ELR (cell line): ENCODE measurements around the gene LIPG.
"Not testable (repeated sequence)": the region's sequence is repeated elsewhere in the genome, so short reads cannot be mapped to it uniquely, and the experiment has no call there.

Source experiments
- DNase-seq: peaks from one replicate; pipeline ENCODE4 v3.0.0-alpha.2; 2015; ENCODE audit warnings: low read depth

LIPG gene

DNA sequence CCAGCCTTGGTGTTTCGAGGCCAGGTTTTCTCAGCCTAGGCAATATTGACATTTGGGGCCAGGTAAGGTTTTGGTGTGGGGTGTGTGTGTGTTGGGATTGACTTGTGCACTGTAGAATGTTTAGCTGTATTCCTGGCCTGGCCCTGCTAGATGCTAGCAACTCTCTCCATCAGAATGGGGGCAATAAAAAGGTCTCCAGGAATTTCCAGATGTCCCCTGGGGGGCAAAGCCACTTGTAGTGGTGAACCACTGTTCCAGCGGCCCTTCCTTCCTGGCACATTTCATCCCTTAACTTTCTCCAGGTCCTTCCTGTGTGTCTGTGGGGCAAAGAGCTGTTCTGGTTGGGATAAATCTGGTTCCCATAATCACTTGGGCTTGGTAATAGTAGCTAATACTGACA, 12.0 kb downstream of the LIPG start:
- no peak for DNase-seq

DNA sequence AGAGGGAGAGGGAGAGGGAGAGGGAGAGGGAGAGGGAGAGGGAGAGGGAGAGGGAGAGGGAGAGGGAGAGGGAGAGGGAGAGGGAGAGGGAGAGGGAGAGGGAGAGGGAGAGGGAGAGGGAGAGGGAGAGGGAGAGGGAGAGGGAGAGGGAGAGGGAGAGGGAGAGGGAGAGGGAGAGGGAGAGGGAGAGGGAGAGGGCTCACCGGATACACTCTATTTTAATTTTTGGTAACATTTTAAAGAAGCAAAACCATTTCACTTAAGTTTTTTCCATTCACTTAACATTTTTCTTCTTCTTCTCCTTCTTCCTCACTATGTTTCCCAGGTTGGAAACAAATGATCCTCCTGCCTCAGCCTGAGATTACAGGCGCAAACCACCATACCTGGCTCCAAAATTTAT, 17.2 kb downstream of the LIPG start:
- DNase-seq = not testable (repeated sequence)

DNA sequence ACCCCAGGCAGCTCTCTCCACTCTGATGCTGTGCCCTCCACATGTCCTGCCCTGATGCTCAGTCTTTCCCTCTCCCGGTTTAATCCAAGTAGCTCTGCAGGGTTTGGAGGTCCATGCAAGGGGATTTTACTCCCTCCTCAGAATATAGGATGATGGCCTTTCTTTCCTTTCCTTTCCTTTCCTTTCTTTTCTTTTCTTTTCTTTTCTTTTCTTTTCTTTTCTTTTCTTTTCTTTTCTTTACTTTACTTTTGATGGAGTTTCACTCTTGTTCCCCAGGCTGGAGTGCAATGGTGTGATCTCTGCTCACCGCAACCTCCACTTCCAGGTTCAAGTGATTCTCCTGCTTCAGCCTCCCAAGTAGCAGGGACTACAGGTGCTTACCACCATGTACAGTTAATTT, 17.7 kb downstream of the LIPG start:
- not testable (repeated sequence) for DNase-seq

DNA sequence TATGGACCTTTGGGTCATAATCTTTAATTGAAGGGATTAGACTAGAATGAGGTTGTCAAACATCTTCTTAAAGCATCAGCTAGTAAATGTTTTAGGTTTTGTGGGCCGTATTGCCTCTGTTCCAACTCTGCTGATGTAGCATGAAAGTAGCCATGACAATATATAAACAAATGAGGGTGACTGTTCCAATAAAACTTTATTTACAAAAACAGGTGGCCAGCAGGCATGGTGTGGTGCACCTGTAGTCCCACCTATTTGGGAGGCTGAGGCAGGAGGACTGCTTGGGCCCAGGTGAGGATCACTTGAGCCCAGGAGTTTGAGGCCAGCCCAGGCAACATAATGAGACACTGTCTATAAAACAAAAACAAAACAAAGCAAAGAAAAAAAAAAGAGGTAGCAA, 18.4 kb downstream of the LIPG start:
- DNase-seq = no peak

DNA sequence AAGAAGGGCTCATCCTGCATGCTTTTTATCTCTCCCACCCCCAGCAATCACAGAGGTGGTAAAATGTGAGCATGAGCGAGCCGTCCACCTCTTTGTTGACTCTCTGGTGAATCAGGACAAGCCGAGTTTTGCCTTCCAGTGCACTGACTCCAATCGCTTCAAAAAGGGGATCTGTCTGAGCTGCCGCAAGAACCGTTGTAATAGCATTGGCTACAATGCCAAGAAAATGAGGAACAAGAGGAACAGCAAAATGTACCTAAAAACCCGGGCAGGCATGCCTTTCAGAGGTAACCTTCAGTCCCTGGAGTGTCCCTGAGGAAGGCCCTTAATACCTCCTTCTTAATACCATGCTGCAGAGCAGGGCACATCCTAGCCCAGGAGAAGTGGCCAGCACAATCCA, 19.5 kb downstream of the LIPG start:
- no peak for DNase-seq

DNA sequence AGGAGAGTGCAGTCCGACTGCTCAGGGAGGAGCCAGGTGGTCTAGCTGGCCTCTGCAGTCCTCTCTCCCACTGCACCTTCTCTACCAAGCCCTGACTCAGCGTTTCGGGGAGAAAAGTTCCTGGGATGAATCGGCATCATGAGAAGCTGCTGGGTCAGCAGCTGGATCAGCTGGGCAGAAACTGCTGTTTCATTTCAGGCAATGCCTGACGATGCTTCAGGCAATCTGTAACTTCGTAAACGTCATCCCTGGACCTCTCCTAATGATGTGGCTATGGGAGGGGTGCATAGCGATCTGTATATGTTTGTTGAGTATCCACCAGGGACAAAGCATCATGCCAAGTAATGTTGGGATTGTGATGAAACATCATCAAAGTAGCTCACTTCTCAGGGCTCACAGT, 20.7 kb downstream of the LIPG start:
- DNase-seq = no peak

DNA sequence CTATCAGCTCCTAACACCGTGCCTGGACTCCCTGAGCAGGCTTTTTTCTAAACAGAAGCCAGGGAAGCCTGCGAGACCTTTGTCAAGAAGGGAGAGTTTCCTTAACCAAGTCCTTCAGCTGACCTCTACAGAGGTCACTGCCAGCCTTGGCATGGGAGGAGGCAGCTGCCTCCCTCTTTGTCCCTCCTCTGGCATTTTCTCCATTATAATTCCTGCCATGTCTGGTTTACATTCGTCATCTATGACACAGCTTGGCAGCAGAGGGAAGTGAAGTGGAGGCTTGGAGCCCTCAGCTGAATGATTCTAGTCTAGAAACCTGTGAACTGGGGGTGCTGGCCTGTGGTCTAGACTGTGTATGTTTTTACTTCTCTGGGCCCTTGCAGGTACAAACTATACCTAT, 22.5 kb downstream of the LIPG start:
- peak; percentile 15 for DNase-seq

DNA sequence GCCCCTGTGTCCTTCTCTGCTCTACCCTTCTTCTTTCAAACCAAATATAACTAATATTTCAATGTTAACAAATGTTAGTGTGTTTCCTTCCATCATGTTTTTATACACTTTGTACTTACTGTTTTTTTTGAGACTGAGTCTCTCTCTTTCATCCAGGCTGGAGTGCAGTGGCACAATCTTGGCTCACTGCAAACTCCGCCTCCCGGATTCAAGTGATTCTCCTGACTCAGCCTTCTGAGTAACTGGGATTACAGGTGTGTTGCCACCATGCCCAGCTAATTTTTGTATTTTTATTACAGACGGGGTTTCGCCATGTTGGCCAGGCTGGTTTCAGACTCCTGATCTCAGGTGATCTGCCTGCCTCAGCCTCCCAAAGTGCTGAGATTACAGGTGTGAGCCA, 23.1 kb downstream of the LIPG start:
- DNase-seq = not testable (repeated sequence)

DNA sequence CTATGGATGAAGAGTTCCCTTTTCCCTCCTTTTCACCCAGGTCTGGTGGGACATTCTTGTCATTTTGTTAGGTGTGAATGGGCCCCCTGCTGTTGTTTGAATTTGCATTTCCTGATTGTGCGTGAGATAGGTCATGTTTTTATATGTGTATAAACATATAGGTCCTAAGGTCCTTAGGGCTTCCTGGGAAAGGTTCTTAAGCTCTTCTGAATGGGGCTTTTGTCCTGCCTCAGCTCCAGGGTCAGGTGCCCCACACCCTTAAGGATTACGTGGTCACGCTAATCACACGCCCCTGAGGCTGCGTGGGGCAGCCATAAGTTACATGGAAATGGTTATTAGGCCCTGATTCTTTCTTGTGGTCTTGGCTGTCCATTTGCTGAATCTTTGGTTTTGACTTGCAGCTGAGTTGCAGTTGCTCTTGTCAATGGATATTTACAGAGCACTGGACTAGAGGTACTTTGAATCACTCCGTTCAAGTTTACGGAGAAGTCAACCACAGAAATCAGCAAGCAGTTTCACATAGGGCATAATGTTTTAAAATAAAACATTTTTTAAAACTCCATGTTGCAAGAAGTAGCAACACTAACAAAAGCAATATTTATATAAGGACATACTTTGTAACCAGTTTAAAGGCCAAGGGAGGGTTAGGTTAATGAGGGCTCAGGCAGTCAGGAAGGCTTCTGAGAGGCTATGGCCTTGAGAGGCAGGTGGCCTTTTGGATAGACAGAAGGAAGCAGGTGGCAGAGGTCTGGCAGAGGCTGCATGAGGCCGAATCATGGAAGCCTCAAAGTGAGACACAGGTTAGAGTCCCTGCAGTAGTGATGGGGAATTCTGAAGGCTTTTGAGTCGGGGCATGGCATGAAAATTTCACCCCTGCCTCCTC, 24.2 kb downstream of the LIPG start:
- DNase-seq = no peak

DNA sequence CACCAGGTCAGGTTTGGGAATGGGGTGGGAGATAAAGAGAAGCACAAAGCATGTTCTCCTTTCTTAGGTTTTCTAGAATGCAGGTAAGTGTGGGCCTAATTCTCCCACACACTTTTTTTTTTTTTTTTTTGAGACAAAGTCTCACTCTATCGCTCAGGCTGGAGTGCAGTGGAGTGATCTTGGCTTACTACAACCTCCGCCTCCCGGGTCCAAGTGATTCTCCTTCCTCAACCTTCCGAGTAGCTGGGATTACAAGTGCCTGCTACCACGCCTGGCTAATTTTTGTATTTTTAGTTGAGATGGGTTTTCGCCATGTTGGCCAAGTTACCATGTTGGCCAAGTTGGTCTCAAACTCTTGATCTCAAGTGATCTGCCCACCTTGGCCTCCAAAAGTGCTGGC, 26.3 kb downstream of the LIPG start:
- no peak for DNase-seq

DNA sequence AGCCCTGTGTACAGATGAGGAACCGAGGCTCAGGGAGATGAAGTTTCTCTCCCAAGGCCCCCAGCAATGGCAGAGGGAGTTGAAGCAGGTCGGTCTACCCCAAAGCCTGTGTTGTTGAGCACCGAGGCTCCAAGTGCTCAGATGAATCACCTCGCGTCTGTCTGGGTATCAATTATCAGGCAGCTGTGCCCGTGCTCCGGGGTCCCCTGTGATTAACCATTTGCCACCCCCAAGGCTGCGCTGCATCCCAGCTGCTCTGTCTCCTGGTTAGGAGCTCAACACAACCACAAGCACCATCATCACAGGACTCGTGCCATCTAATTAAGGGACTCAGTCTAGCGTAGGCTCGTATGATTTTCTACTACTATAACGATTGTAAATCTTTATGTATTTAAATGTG, 27.1 kb downstream of the LIPG start:
- DNase-seq = no peak

DNA sequence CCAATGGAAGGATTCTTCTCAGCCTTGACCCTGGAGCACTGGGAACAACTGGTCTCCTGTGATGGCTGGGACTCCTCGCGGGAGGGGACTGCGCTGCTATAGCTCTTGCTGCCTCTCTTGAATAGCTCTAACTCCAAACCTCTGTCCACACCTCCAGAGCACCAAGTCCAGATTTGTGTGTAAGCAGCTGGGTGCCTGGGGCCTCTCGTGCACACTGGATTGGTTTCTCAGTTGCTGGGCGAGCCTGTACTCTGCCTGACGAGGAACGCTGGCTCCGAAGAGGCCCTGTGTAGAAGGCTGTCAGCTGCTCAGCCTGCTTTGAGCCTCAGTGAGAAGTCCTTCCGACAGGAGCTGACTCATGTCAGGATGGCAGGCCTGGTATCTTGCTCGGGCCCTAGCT, 28.8 kb downstream of the LIPG start:
- no peak for DNase-seq

DNA sequence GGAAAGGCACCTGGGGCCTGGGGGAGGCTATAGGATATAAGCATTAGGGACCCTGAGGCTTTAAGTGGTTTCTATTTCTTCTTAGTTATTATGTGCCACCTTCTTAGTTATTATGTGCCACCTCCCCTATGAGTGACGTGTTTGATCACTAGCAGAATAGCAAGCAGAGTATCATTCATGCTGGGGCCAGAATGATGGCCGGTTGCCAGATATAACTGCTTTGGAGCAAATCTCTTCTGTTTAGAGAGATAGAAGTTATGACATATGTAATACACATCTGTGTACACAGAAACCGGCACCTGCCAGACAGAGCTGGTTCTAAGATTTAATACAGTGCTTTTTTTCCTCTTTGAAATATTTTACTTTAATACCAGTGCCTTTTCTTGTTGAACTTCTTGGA, 29.4 kb downstream of the LIPG start:
- no peak for DNase-seq

DNA sequence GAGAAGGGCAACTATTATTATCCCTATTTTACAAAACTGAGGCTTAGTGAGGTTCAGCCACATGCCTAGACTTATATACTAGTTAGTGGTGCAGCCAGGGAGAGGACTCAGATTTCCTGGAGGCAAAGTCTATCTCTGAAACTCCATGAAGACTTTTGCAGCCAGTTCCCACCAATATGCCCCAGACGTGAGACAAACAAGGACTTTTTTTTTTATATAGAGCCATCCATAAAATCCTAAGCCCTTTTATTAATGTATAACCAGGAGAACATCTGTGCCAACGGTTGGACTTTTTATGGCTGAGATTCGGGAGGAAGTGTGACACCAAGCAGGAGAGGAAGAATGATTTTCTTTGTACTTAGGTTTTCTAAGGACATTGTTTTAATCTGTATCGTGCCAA, 29.9 kb downstream of the LIPG start:
- DNase-seq = no peak

DNA sequence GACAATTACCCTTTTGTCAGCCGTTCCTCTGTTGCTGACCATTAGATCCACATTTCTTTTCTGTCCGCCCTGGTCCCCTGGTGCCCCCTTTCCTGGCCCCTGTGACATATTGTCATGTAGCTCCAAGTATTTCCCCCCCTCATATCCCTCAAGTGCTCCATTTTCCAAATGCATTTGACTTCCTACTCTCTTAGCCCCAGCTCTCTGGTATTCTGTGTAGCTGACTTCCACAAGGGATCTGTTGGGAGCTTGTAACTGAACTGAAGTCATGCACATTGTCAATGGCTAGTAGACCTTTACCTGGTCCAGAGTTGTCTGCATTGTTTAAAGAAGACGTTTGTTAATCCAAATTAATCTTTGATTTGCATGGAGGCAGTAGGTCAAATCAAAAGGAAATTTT, 34.8 kb downstream of the LIPG start:
- DNase-seq = no peak

DNA sequence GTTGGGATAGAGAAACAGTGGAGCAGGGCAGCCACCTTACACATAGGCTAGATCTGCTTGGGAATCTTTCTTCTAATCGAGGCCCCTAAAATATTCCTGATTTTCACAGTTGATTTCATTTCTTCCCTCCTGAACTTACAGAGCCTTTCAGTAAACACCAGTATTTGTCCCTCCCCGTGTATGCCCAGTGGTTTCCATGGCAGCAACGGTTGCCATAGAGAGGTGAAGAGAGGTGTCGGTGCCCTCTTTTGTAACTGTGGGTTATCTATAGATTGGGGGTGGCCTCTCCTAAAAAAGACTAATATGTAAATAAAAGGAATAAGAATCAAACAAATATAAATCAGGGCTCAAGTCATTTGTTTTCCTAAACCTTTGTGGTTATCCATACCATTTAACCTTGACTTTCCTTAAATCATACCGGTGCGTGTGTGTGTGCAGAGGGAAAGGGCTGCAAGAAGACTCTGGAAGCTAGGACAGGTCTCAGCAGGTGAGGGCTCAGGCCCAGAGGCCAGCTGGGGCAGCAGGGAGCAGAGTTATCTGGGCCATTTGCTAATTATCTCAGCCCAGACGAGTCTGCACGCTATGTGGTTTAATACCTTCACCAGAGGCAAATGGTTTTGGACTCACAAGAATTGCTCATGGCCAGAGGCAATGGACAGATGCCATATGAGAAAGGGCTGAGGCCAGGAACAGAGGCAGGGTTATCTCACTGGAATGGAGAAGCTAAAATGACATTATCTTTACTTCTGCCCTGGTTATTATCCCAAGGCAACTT, 35.5 kb downstream of the LIPG start:
- DNase-seq = peak; percentile 14

DNA sequence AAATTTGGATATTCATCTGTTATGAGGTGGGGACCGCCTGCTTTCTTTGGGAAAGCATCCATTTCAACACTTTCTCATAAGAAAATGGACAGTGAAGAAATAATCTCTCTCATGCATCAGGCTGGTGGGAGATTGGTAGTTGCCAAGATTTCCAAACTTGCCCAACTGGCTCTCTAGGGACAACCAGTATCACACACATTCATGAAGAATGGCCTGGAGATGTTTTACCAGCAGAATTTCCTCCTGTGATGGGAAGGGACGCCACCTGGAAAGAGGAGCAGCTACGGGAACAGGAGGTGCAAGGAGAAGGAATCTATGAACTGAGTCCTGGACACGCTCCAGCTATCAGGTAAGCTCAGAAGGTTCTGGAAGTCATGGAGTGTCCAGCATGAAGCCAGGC, 39.4 kb downstream of the LIPG start:
- no peak for DNase-seq

DNA sequence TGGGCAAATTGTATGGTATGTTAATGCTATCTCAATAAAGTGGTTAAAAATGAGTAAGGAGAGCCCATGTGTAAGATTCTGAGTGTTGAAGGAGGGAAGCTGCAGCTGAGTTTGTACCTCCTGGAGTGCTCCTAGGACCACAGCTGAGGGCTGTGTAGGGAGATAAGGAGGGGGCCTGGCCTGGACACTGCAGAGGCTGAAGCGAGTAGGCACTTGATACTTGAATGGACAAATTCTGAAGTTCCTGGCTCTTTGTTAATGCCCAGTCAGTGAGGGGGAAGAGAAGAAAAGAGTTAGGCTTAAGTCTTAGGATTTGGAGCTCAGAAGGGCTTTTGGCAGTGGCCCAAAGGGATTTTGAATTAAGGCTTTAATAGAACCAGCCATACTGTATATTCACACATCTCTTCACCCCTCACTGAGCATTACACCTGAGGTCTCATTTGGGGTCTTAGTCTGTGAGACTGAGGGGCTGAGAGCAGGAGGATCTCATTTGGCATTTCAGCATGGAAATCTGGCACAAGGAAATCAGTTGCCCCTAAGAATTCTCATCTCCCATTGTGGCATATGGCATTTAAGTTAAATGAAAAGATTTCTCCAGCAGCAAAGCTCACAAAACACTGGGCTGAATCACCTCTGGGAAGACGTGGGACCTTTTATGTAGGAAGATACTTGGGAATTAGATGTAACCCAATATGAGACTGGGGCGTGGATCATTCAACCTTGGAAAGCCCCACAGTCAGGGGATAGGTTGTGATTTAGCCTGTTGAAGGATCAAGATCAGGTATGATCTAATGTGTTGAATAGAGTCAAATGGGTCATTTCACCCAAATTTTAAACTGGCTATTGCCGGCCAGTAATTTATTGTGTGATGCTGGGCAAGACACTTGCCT, 46.8 kb downstream of the LIPG start:
- DNase-seq = no peak

DNA sequence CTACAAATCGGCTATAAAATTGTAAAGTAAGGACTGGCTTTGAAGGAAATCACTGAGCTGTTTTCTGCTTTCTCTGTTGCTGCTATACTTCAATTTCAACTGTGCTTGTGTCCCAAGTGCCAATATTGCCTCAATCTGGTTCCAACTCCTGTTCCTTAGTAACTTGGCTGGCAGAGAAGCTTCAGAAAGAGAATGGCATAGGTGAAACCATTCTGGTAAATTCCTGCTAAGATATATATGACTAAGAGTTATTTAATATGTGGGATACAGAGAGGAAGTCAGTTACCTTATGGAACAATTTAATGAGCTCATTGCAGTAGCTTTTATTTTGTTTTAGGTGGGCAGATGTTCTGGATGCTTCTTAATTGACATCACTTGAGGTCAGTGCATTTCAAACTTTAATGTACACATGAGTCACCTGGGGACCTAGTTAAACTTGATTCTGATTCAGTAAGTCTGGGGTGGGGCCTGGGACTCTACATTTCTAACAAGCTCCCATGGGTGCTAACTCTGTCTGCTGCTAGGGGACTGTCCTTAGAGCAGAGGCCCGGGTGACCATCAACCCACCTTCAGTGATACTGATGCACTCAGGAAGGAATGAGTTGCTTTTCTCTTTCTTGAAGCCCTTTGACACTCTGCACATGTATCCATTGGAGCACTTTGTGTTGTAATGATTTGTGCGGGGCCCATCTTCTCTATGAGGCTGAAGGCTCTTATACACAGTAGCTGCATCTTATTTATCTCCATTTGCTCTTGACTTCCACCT, 47.6 kb downstream of the LIPG start:
- peak; percentile 34 for DNase-seq

DNA sequence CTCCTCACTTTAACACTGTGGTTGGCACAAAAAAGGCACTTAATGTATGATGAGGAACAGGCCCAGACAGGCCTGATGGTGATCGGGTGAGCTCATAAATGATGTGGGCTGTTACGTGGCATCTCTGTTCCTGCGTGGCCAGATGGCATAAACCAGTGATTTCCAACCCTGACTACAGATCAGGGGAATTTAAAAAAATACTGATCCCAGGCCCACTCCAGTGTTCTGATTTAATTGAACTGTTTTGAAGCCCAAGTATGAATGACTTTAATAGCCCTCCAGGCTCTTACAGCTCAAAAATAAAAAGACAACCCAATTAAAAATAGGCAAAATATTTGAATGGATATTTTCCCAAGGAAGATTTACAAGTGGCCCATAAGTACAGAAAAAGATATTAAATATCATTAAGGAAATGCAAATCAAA, 48.2 kb downstream of the LIPG start:
- no peak for DNase-seq

DNA sequence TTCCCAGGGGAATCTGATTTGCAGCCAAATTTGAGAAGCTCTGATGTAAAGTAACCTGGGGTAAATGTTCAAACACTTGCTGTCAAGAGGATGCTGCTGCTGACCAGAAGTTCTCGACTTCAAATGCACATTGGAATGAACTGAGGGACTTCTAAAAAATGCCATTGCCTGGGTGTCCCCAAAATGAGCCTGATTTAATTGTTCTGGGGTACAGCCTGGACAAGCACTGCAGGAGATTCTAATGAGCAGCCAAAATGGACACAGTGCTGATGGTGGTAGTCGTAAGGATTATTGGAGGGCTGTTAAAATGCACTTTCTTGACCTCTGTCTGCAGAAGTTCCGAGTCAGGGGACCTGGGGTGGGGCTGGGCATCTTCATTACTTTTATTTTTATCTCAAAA, 49.5 kb downstream of the LIPG start:
- DNase-seq = no peak
